GM12878 (cell line): ENCODE results near the gene ZNF431. TPM values are rescaled to one million over a fixed set of nuclear protein-coding genes. Genes with fewer than 3 reads are reported as not detected.

ENCODE experiments used
- ATAC-seq: fragments of 200-7000 bp; cut with Tn5 transposase; 3 replicates; pipeline ENCODE4 v1.9.1; 2020; ENCODE audit warnings: mild to moderate bottlenecking, moderate library complexity
- BruUV-seq: library from RNA; stranded (reverse); fragments of 400-500 nt; replicated peaks from 2 replicates; lab custom pipeline; 2021; lab: Mats Ljungman, UMichigan
- CTCF ChIA-PET: fragments of 300-600 bp; sonication (Branson Sonifier 250); formaldehyde crosslinking; extraction: SDS; loops from one replicate; lab custom pipeline; 2021; ENCODE audit warnings: inconsistent platforms; lab: Yijun Ruan, JAX
- POLR2A ChIA-PET: fragments of 350-600 bp; formaldehyde crosslinking; extraction: SDS; loops from one replicate; lab custom pipeline; 2021; ENCODE audit warnings: inconsistent platforms; lab: Charles Lee
- RAD21 ChIA-PET: fragments of 300-600 bp; sonication (Branson Sonifier 250); formaldehyde crosslinking; loops from one replicate; lab custom pipeline; 2023; ENCODE audit warnings: antibody characterized with exemption; ENCODE audit not compliant: unreplicated experiment; lab: Charles Lee
- SMC1A ChIA-PET: fragments of 300-600 bp; sonication (Branson Sonifier 250); formaldehyde crosslinking; loops from one replicate; lab custom pipeline; 2023; ENCODE audit not compliant: unreplicated experiment, uncharacterized antibody; lab: Charles Lee
- DNase-seq: peaks from one replicate; pipeline ENCODE4 v3.0.0-alpha.2; 2011; ENCODE audit warnings: low read depth, low spot score
- FAIRE-seq: peaks from 3 replicates; lab custom pipeline; 2011; peaks lifted over from hg19 to GRCh38; lab: Jason Lieb, UNC
- H2AFZ ChIP-seq: 2 replicates; pipeline ENCODE4 v1.6.0; 2011; ENCODE audit warnings: low read depth, low read length, control low read depth; ENCODE audit not compliant: control insufficient read depth
- H3K27ac ChIP-seq: 2 replicates; pipeline ENCODE4 v1.5.1; 2011; ENCODE audit warnings: control low read depth; ENCODE audit not compliant: control insufficient read depth, insufficient read depth
- H3K27me3 ChIP-seq, 2 experiments: replicated peaks in 1 of 2; 2 replicates each; pipeline versions ENCODE4 v1.6.0 to v1.6.1; 2011; ENCODE audit warnings: low read length in 1 of 2; ENCODE audit not compliant: control insufficient read depth in 2 of 2, insufficient read depth in 2 of 2
- H3K36me3 ChIP-seq, 2 experiments: 2 replicates each; pipeline ENCODE4 v1.5.1; 2011; ENCODE audit warnings: low read length in 1 of 2; ENCODE audit not compliant: control insufficient read depth in 2 of 2, insufficient read depth in 2 of 2
- H3K4me1 ChIP-seq: 2 replicates; pipeline ENCODE4 v1.6.1; 2011; ENCODE audit warnings: mild to moderate bottlenecking, low read length, moderate library complexity, mixed read lengths; ENCODE audit not compliant: control insufficient read depth, insufficient read depth
- H3K4me2 ChIP-seq: 2 replicates; pipeline ENCODE4 v1.6.0; 2011; ENCODE audit warnings: control low read depth; ENCODE audit not compliant: control insufficient read depth, insufficient read depth
- H3K4me3 ChIP-seq: fragments of 200-600 bp; sonication (generic); 2 replicates; pipeline ENCODE4 v1.5.1; 2016
- H3K79me2 ChIP-seq: 2 replicates; pipeline ENCODE4 v1.6.0; 2011; ENCODE audit warnings: low read length; ENCODE audit not compliant: control insufficient read depth, insufficient read depth
- H3K9ac ChIP-seq: 2 replicates; pipeline ENCODE4 v1.8.0; 2011; ENCODE audit warnings: low read length, control low read depth, mixed read lengths; ENCODE audit not compliant: control insufficient read depth, insufficient read depth
- H3K9me3 ChIP-seq: replicated peaks from 3 replicates; pipeline ENCODE4 v1.5.1; 2011; ENCODE audit warnings: mild to moderate bottlenecking, low read length; ENCODE audit not compliant: control insufficient read depth, insufficient read depth
- H4K20me1 ChIP-seq: 2 replicates; pipeline ENCODE4 v1.6.0; 2011; ENCODE audit not compliant: control insufficient read depth, insufficient read depth
- ATF2 ChIP-seq: IDR thresholded peaks from 2 replicates; pipeline ENCODE4 v1.6.1; 2012; ENCODE audit warnings: low read length, inconsistent platforms
- BMI1 ChIP-seq: fragments of 450-650 bp; IDR thresholded peaks from 2 replicates; pipeline ENCODE4 v1.6.1; 2016; ENCODE audit warnings: mild to moderate bottlenecking, moderate library complexity, borderline replicate concordance
- ELK1 ChIP-seq: IDR thresholded peaks from 2 replicates; pipeline ENCODE4 v1.6.1; 2012; ENCODE audit warnings: low read depth, low read length, improper control_type of control experiment
- ESRRA ChIP-seq: IDR thresholded peaks from 2 replicates; pipeline ENCODE4 v1.6.1; 2012; ENCODE audit warnings: mild to moderate bottlenecking, low read length, improper control_type of control experiment
- ETV6 ChIP-seq, 2 experiments: fragments of 450-650 bp in 1 of 2; IDR thresholded peaks in 1 of 2; conservative IDR thresholded peaks in 1 of 2; 2 replicates each; pipeline ENCODE4 v1.6.1; 2014; ENCODE audit warnings: antibody characterized with exemption in 1 of 2, borderline replicate concordance in 1 of 2, low read depth in 1 of 2, mild to moderate bottlenecking in 1 of 2, moderate library complexity in 1 of 2
- FOS ChIP-seq: IDR thresholded peaks from 3 replicates; pipeline ENCODE4 v1.6.1; 2011; ENCODE audit warnings: borderline replicate concordance; ENCODE audit not compliant: insufficient read length; ENCODE audit errors: extremely low read depth
- HDAC6 ChIP-seq: fragments of 200-600 bp; sonication (generic); IDR thresholded peaks from one replicate; pipeline ENCODE4 v1.8.0; 2017; ENCODE audit warnings: antibody characterized with exemption; ENCODE audit not compliant: unreplicated experiment
- IKZF1 ChIP-seq: fragments of 450-650 bp; conservative IDR thresholded peaks from 2 replicates; pipeline ENCODE4 v1.6.1; 2017; ENCODE audit warnings: antibody characterized with exemption, mild to moderate bottlenecking
- IRF4 ChIP-seq: IDR thresholded peaks from 2 replicates; pipeline ENCODE4 v1.6.1; 2011; ENCODE audit warnings: low read depth, low read length
- PML ChIP-seq: IDR thresholded peaks from 2 replicates; pipeline ENCODE4 v1.6.1; 2012; ENCODE audit warnings: low read length, inconsistent platforms
- SMARCA5 ChIP-seq: fragments of 450-650 bp; IDR thresholded peaks from 2 replicates; pipeline ENCODE4 v1.6.1; 2017; ENCODE audit warnings: mild to moderate bottlenecking
- SRF ChIP-seq, 2 experiments: IDR thresholded peaks; 2 replicates each; pipeline ENCODE4 v1.6.1; 2011; ENCODE audit warnings: low read depth in 2 of 2, low read length in 2 of 2, mild to moderate bottlenecking in 1 of 2, moderate library complexity in 1 of 2
- STAT3 ChIP-seq: IDR thresholded peaks from 2 replicates; pipeline ENCODE4 v1.6.1; 2011; ENCODE audit warnings: low read depth, low read length, improper control_type of control experiment
- ZNF384 ChIP-seq: IDR thresholded peaks from 2 replicates; pipeline ENCODE4 v1.6.1; 2012; ENCODE audit warnings: low read depth, mild to moderate bottlenecking, low read length, improper control_type of control experiment, borderline replicate concordance
- ZZZ3 ChIP-seq: IDR thresholded peaks from 2 replicates; pipeline ENCODE4 v1.6.1; 2011; ENCODE audit warnings: low read depth; ENCODE audit not compliant: control insufficient read depth, insufficient read length
- in situ Hi-C: fragments of 300-500 bp; cut with MboI; formaldehyde crosslinking; loops from 9 replicates; pipeline ENCODE4 v1.14.3; 2018; ENCODE audit warnings: mixed read lengths
- intact Hi-C: fragments of 100-400 bp; cut with micrococcal nuclease; formaldehyde crosslinking; loops from one replicate; pipeline ENCODE4 v1.14.2; 2022; ENCODE audit not compliant: unreplicated experiment
- polyA plus RNA-seq, 11 experiments: library from polyadenylated mRNA; depleted of rRNA in 4 of 11; unstranded in 6 of 11; stranded (reverse) in 5 of 11; fragments of >200 nt; fragmentation: Nextera tagmentation in 4 of 11; fragmentation: Illumina TruSeq in 1 of 11; extraction: Ambion mirVana in 4 of 11; extraction: Trizol in 1 of 11; gene quantifications; 1 replicate in 1 of 11; 2 replicates in 10 of 11; pipeline versions ENCODE4 v1.2.1 to v1.2.3, GENCODE V29; 2011 to 2016; ENCODE audit warnings: inconsistent platforms in 2 of 11, missing spikeins in 2 of 11, low read depth in 1 of 11
- total RNA-seq, 4 experiments: library from RNA; depleted of rRNA in 3 of 4; stranded (reverse); fragments of >200 nt in 3 of 4; fragmentation: Illumina TruSeq in 1 of 4; extraction: Trizol in 1 of 4; gene quantifications; 2 replicates each; pipeline versions ENCODE4 v1.2.1 to v1.2.3, GENCODE V29; 2013 to 2021
- TF ChIP-seq, protein P1 (sequence below): fragments of 450-650 bp; formaldehyde crosslinking; IDR thresholded peaks from 2 replicates; pipeline ENCODE4 v1.4.0; 2020; ENCODE audit warnings: mild to moderate bottlenecking, moderate library complexity
- TF ChIP-seq, protein P2 (sequence below): IDR thresholded peaks from 2 replicates; pipeline ENCODE4 v1.6.1; 2011; ENCODE audit warnings: borderline replicate concordance, low read depth, mild to moderate bottlenecking, moderate library complexity, low read length; ENCODE audit not compliant: insufficient read depth, poor library complexity, severe bottlenecking

The ZNF431 gene
- total and polyA plus RNA-seq, 10 of the 15 experiments (the other 5 are each of a cell fraction or from before 2014, with no cell fraction given) = 2.5 to 18.7 (median 10.0) TPM

- CTCF ChIA-PET = no interaction called here
- intact Hi-C loops (no loop called here), in situ Hi-C loops (no loop called here)
- RAD21 ChIA-PET = no interaction called here
- Histone ChIP-seq H2AFZ (no peak overlapping the region), H3K9ac (no peak overlapping the region), H3K79me2 (no peaks in the 10 kb centered on the region), H3K4me2 (no peak overlapping the region), H3K36me3 (no peaks in the 10 kb centered on the region; a peak in 1 of 4 replicates), H3K4me1 (no peaks in the 10 kb centered on the region), H3K9me3 (peaks cover 5% of the 10 kb centered on the region; the same call in 1 of the 3 replicates), H3K4me3 (no peak overlapping the region), H3K27ac (no peak overlapping the region), H4K20me1 (no peaks in the 10 kb centered on the region), H3K27me3 (no peaks in the 10 kb centered on the region)
- no TSS peak for BruUV-seq
- TF ChIP-seq SRF (IDR thresholded peaks at IDR 0.05; ENCODE audit: low read depth in 2 of 2, low read length in 2 of 2) = no peak
- TF ChIP-seq ESRRA = no peak
- TF ChIP-seq BMI1 = no peak
- TF ChIP-seq SMARCA5 = no peak
- TF ChIP-seq, protein P1, sequence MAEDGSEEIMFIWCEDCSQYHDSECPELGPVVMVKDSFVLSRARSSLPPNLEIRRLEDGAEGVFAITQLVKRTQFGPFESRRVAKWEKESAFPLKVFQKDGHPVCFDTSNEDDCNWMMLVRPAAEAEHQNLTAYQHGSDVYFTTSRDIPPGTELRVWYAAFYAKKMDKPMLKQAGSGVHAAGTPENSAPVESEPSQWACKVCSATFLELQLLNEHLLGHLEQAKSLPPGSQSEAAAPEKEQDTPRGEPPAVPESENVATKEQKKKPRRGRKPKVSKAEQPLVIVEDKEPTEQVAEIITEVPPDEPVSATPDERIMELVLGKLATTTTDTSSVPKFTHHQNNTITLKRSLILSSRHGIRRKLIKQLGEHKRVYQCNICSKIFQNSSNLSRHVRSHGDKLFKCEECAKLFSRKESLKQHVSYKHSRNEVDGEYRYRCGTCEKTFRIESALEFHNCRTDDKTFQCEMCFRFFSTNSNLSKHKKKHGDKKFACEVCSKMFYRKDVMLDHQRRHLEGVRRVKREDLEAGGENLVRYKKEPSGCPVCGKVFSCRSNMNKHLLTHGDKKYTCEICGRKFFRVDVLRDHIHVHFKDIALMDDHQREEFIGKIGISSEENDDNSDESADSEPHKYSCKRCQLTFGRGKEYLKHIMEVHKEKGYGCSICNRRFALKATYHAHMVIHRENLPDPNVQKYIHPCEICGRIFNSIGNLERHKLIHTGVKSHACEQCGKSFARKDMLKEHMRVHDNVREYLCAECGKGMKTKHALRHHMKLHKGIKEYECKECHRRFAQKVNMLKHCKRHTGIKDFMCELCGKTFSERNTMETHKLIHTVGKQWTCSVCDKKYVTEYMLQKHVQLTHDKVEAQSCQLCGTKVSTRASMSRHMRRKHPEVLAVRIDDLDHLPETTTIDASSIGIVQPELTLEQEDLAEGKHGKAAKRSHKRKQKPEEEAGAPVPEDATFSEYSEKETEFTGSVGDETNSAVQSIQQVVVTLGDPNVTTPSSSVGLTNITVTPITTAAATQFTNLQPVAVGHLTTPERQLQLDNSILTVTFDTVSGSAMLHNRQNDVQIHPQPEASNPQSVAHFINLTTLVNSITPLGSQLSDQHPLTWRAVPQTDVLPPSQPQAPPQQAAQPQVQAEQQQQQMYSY (CRISPR knock-in tag) = no peak
- no peak for TF ChIP-seq IRF4
- TF ChIP-seq, protein P2, sequence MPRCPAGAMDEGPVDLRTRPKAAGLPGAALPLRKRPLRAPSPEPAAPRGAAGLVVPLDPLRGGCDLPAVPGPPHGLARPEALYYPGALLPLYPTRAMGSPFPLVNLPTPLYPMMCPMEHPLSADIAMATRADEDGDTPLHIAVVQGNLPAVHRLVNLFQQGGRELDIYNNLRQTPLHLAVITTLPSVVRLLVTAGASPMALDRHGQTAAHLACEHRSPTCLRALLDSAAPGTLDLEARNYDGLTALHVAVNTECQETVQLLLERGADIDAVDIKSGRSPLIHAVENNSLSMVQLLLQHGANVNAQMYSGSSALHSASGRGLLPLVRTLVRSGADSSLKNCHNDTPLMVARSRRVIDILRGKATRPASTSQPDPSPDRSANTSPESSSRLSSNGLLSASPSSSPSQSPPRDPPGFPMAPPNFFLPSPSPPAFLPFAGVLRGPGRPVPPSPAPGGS = no peak
- TF ChIP-seq ELK1 = no peak
- TF ChIP-seq HDAC6 = no peak
- TF ChIP-seq FOS = no peak
- no peak for TF ChIP-seq ETV6 (conservative IDR thresholded peaks at IDR 0.05 in 1 of 2, IDR thresholded peaks at IDR 0.05 in 1 of 2; ENCODE audit: borderline replicate concordance in 1 of 2, low read depth in 1 of 2)
- TF ChIP-seq ZZZ3 = no peak
- TF ChIP-seq IKZF1 = no peak
- TF ChIP-seq ATF2 = no peak
- TF ChIP-seq STAT3 = no peak
- TF ChIP-seq ZNF384 = no peak
- TF ChIP-seq PML = no peak
- FAIRE-seq (no peak), ATAC-seq (no peak), DNase-seq (no peak)
- POLR2A ChIA-PET = no interaction called here
- SMC1A ChIA-PET = interaction anchor here (1.1 to 1.4 kb wide), 2 partner anchors 10 to 77 kb away, joined by 4 read pairs; no protein-coding TSS in a partner anchor
These were observed 26.4 kb upstream of the ZNF431 start for GRCh38 chr19:21115430-21115829.
